Stimulated activated memory B cell treated with anti-CD40 and anti-IgM and Interleukin-4, amounts not matched to agents 10 μg/mL and 1 μg/mL and 100 μg/mL, for 72 hours (primary cell): ENCODE results near the gene SRXN1.
A peak's percentile ranks its signal among the peaks of the same experiment; 100 is the strongest.

ENCODE experiments used
- ATAC-seq: fragments of 150-1000 bp; cut with Tn5 transposase; 2 replicates; pipeline ENCODE4 v1.10.0; 2021
- H3K27ac Mint-ChIP-seq: one replicate; pipeline ENCODE4 v1.8.0; 2022; ENCODE audit warnings: mild to moderate bottlenecking, mixed read lengths
- H3K27me3 Mint-ChIP-seq: one replicate; pipeline ENCODE4 v1.8.0; 2022; ENCODE audit warnings: mixed read lengths
- H3K36me3 Mint-ChIP-seq: one replicate; pipeline ENCODE4 v1.8.0; 2022; ENCODE audit warnings: mixed read lengths
- H3K4me1 Mint-ChIP-seq: one replicate; pipeline ENCODE4 v1.8.0; 2022; ENCODE audit warnings: mixed read lengths
- H3K4me3 Mint-ChIP-seq: one replicate; pipeline ENCODE4 v1.8.0; 2022; ENCODE audit warnings: mild to moderate bottlenecking, moderate library complexity, mixed read lengths
- H3K9me3 Mint-ChIP-seq: one replicate; pipeline ENCODE4 v1.8.0; 2022; ENCODE audit warnings: mixed read lengths

The SRXN1 gene

DNA sequence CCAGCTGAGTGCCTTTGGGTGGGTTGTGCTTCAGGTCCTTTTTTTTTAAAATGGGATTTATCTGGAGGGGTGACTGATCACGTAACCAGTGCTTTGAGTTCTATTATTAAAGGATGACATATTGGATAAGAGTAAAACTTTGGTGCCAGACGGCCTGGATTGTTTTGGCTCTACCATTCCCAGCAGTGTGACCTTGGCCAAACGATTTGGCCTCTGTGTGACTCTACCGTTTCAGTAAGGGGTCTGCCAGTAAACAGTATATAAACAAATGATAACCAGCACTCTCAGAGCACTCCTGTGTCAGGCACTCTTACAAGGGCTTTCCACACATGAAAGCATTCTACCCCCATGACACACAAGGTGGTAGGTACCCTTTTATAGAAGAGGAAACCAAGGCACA lies 13.9 kb upstream of the SRXN1 start:
- Mint-ChIP-seq H3K4me3 (no peak overlapping the region), H3K9me3 (no peaks in the 10 kb centered on the region), H3K27ac (no peak overlapping the region), H3K4me1 (peaks cover 8% of the 10 kb centered on the region), H3K36me3 (no peaks in the 10 kb centered on the region), H3K27me3 (peaks cover 96% of the 10 kb centered on the region)
- no peak for ATAC-seq

DNA sequence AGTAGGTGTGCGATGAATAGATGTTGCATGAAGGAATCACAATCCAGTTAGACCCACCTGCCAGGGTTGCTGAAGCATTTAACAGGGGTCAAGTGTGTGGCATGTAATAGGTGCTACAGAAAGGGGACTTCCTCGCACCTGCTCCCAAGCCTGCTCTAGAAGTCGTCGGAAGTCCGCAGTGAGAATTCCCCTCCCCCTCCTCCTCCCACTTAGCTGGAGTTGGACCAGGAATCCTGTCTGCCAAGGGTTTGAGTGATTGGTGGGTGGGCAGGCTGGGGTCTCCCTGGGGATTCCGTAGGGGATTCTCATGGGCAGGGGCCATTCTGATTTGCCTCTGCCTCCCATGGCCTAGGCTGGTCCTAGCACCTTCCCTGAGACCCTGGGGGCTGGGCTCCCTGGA lies 12.3 kb upstream of the SRXN1 start:
- no peak overlapping the region for H3K4me3 Mint-ChIP-seq
- H3K9me3 Mint-ChIP-seq = no peaks in the 10 kb centered on the region
- H3K36me3 Mint-ChIP-seq = no peaks in the 10 kb centered on the region
- ATAC-seq = no peak
- H3K4me1 Mint-ChIP-seq = peaks cover 8% of the 10 kb centered on the region
- H3K27me3 Mint-ChIP-seq = peaks cover 96% of the 10 kb centered on the region
- no peak overlapping the region for H3K27ac Mint-ChIP-seq

DNA sequence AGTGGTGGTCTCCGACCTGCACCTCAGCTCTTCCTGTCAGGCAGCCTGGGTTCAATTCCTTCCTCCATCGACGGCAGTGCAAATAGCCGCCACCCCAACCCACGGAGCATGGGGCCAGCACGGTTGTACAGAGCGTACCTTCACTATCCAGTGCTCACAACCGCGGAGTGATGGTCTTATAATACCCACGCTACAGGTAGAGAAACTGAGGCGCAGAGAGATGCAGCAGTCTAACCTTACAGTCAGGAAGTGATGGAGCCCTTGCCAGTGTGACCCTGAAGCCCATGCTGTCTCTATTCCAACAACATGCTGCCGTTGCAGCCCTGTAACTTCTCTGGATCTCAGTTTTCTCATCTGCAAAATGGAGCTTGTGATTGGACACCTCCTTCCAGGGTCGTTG lies 11.6 kb upstream of the SRXN1 start:
- Mint-ChIP-seq H3K27me3 (peaks cover 93% of the 10 kb centered on the region), H3K4me3 (no peak overlapping the region)

DNA sequence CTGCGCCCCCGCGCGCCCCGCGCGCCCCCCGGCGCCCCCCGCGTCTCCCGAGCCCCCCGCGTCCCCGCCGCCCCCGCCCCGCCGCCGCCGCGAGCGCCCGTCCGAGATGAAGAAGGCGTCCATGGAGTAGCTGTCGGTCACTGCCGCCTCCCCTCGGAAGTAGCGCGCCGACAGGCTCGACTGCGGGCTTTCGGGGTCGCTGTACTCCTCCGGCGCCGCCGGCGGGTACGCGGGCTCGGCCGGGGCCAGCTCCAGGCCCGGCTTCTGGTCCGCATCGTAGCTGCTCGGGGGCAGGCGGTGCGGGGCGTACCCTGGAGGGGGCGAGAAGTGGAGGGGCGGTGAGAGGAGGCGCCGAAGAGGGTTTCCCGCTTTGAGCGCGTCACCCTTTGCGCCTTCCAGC lies 11.2 kb upstream of the SRXN1 start:
- Mint-ChIP-seq H3K27ac (no peak overlapping the region), H3K9me3 (no peaks in the 10 kb centered on the region), H3K4me3 (no peak overlapping the region), H3K36me3 (no peaks in the 10 kb centered on the region), H3K4me1 (peaks cover 8% of the 10 kb centered on the region), H3K27me3 (peaks cover 89% of the 10 kb centered on the region)
- ATAC-seq = no peak

More for the DNA sequence above, 11.6 kb upstream of the SRXN1 start:
- Mint-ChIP-seq H3K4me1 (peaks cover 8% of the 10 kb centered on the region), H3K9me3 (no peaks in the 10 kb centered on the region), H3K27ac (no peak overlapping the region), H3K36me3 (no peaks in the 10 kb centered on the region)
- ATAC-seq = no peak

DNA sequence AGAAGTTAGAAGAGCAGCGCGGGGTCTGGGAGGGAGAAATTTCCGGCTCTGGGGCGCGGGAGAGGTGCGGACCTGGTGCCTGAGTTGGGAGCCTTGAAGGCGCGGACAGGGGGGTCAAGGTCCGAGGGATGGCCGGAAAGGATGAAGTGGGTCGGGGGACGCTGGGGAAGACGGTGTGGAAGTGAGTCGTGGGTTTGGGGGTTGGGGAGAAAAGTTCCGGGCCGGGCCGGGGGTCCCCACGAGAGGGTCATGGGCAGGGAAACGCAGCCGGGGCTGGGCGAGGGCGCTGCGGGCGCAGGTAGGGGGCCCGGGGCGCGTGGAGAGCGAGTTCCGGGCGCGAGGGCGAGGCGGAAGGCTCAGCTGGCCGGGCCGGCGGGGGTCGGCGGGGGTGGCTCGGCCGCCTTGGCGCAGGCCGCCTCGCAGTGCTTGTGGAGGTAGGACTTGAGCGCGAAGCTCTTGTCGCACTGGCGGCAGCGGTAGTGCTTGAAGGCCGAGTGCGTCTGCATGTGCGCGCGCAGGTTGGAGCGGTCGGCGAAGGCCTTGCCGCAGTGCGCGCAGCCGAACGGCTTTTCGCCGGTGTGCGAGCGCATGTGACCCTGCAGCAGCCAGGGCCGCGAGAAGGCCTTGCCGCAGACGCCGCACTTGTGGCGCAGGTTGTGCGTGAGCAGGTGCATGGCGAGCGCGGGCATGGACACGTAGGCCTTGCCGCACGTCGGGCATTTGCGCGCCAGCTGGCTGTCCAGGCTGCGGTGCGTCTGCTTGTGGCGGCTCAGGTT lies 10.5 kb upstream of the SRXN1 start:
- peak overlapping the region; percentile 5 for H3K27ac Mint-ChIP-seq
- H3K27me3 Mint-ChIP-seq = peaks cover 89% of the 10 kb centered on the region
- H3K9me3 Mint-ChIP-seq = no peaks in the 10 kb centered on the region
- H3K36me3 Mint-ChIP-seq = no peaks in the 10 kb centered on the region
- peaks cover 8% of the 10 kb centered on the region for H3K4me1 Mint-ChIP-seq
- H3K4me3 Mint-ChIP-seq = no peak overlapping the region
- no peak for ATAC-seq

DNA sequence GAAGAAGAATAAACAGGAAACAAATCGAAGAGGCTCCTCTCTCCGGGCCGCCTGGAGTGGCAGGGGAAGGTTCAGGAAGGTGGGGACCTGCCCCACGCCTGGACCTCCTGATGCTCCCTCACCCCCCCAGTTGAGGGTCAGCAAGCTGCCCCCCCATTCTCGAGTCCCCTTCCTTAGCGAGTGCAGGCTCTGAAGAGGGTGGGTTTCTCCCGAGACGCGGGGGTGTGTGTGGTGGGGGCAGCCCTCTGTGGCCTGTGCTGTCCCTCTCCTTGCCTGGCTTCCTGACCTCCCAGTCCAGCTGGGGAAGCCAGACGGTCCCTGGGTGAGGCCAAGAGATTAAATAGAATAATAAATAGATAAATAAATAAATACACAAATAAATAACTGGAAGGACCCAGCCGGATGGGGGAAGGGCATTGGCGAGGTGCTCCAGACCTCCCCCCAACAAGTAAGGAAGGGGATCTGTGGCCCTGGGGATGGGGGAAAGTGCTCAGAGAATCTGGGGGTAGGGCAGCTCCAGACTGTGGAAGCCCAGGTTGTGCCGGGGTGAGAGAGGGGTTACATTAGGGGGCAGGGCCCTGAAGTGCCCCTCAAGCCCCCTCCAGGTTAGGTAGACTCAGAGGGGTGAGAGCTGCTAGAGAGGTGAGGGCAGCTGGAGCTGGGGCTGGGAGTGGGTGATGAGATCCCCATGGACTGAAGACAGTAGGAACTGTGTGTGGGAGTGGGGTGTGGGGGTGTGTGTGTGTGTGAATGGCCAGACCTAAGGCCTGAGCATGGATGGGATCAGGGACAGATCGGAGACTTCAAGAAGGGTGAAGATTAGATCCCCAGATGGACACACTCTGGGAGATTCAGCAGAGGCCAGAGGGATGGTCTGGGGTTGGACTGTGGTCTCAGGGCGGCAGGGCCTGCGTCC lies 9.5 kb upstream of the SRXN1 start:
- H3K27ac Mint-ChIP-seq = peak overlapping the region; percentile 5
- no peak overlapping the region for H3K4me3 Mint-ChIP-seq
- H3K4me1 Mint-ChIP-seq = peaks cover 8% of the 10 kb centered on the region
- H3K36me3 Mint-ChIP-seq = no peaks in the 10 kb centered on the region
- peak; percentile 9 for ATAC-seq
- no peaks in the 10 kb centered on the region for H3K9me3 Mint-ChIP-seq
- peaks cover 89% of the 10 kb centered on the region for H3K27me3 Mint-ChIP-seq

DNA sequence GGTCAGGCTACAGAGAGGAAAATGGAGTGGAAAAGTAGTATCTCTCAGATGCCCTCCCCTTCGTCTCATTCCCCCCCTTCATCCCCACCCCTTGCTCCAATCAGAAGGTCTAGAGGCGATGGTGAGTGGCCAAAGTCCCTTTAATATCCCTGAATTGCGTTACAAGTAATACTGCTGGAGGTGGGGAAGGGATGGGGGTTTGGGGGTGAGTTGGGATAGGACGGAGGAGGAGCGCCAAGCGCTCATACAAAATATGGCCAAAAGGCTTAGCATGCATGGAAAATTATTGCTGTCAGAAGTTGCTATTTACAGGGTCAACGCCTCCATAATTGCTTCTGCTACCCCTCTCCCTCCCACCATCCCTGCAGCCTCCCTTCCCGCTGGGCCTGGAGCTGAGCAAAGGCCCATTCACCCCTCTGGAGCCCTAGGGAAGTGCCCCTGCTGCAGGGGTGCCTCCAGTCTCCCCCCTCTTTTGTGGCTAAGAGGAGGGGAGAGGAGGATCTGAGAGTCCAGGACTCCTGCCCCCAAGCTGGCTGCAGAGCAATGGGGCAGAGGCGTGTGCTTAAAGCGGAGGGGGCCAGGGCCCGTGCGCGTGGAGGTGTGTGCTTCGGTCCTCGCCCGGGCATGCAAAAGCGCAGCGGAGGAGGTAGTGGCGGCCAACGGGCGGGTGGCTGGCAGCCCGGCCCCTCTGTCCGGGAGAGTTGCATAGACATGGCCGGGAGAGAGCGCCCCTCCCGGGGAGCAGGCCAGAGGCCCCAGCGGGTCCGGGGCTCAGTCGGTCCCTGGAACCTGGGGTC lies 8.7 kb upstream of the SRXN1 start:
- Mint-ChIP-seq H3K9me3 (no peaks in the 10 kb centered on the region), H3K36me3 (no peaks in the 10 kb centered on the region), H3K4me1 (peaks cover 8% of the 10 kb centered on the region), H3K4me3 (no peak overlapping the region), H3K27ac (no peak overlapping the region), H3K27me3 (peaks cover 84% of the 10 kb centered on the region)
- ATAC-seq = peak; percentile 28

DNA sequence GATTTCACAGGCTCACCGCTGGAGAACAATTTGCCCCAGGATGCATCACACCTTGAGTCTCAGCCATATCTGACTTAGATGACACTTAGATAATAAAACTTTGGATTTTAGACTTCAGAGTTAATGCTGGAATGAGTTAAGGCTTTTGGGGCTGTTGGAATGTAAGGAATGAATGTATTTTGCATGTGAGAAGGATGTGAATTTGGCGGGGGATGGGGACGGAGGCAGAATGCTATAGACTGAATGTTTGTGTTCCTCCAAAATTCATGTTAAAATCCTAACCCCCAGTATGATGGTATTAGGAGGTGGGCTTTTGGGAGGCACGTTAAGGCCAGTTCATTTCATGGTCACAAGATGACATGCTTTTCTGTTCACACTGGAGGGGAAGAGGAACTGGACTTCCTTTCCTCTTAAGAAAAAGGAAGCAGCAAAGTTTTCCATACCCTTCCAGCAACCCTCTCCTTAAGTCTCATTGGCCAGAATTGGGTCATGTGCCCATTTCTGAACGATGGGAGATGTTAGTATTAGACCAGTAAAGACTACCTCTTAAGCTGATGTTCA lies 5.8 kb upstream of the SRXN1 start:
- Mint-ChIP-seq H3K27me3 (peaks cover 58% of the 10 kb centered on the region), H3K27ac (no peak overlapping the region), H3K4me1 (peaks cover 12% of the 10 kb centered on the region), H3K9me3 (no peaks in the 10 kb centered on the region), H3K36me3 (no peaks in the 10 kb centered on the region), H3K4me3 (no peak overlapping the region)
- no peak for ATAC-seq

DNA sequence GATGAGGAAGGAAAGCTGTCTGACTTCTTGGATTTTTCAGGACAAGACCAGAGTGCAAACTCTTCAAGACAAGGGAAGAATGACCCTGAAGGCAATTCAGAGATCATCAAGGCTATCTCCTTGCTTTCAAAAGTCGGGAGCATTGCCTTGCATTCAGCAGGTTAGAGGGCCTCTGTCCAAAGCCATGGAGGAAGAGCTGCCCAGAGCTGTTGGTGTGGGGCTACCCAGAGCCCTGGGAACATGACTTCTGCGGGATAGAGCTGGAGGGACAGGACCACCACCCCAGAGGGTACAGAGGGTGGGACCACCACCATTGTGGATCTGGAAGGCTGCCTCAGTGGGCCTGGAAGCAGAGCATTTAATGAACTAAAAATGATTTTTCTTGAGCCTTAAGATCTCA lies 5.2 kb upstream of the SRXN1 start:
- no peak overlapping the region for H3K4me3 Mint-ChIP-seq
- H3K27me3 Mint-ChIP-seq = peaks cover 54% of the 10 kb centered on the region
- H3K9me3 Mint-ChIP-seq = no peaks in the 10 kb centered on the region
- no peaks in the 10 kb centered on the region for H3K36me3 Mint-ChIP-seq
- no peak for ATAC-seq
- no peak overlapping the region for H3K27ac Mint-ChIP-seq
- H3K4me1 Mint-ChIP-seq = peaks cover 13% of the 10 kb centered on the region

DNA sequence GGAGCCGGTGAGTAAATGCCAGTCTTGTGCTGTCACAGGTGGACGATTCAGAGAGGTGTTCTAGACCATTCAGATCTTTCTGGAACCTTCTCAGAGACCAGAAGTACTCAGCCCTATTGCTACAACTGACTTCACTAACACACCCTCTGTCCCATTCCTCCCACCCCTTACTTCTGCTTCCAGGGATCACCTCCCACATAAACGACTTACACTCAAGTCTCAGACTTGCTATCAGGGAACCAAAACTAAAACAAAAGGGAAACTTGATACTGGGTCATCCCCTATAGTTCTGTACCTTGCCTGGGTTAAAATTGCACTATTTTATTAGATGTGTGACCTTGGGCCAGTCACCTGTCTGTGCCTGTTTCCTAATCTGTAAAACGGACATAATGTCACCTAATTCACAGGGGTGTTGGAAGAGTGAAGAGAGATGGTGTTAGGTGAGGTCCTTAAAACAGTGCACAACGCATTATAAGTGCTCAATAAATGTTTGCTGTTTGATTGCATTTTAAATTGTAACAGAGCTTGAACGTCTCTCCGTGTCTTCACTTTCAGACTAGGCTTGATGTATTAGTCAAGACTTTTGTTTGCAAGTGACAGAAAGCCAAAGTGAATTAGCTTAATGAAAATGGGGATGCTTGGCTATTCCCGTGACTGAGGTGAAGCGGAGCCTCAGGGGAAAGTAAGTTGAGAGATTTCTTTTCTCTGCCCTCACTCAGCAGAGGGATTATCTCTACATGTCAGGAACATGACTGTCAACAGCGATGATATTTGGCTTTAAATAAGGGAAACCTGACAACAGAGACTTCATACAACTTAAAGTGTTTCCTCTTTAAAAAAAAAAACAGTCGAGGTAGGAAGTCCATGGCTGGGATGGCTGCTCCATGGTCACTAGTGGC lies 3.0 kb upstream of the SRXN1 start:
- H3K27me3 Mint-ChIP-seq = peaks cover 32% of the 10 kb centered on the region
- ATAC-seq = no peak
- H3K9me3 Mint-ChIP-seq = no peaks in the 10 kb centered on the region
- H3K27ac Mint-ChIP-seq = no peak overlapping the region
- no peak overlapping the region for H3K4me3 Mint-ChIP-seq
- peaks cover 22% of the 10 kb centered on the region for H3K4me1 Mint-ChIP-seq
- peaks cover under 1% of the 10 kb centered on the region for H3K36me3 Mint-ChIP-seq

DNA sequence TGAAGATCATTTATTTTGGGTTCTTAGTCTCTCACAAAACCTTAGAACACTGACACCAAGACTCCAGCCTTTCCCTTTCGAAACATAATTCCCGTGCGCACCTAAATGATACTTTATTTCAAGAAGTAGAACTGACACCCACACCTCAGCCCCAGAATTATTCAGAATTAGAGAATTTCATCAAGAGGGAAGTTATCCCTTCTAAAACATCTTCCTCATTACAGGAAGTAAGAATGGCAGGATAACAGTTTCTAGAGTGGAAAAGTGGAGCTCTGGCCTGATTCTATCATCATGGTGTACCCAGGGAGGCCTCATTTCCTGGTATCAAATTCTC lies 1.4 kb upstream of the SRXN1 start:
- H3K27me3 Mint-ChIP-seq = peaks cover 20% of the 10 kb centered on the region
- no peak for ATAC-seq
- H3K9me3 Mint-ChIP-seq = no peaks in the 10 kb centered on the region
- H3K36me3 Mint-ChIP-seq = peaks cover 15% of the 10 kb centered on the region
- H3K27ac Mint-ChIP-seq = no peak overlapping the region
- peaks cover 22% of the 10 kb centered on the region for H3K4me1 Mint-ChIP-seq
- H3K4me3 Mint-ChIP-seq = no peak overlapping the region

DNA sequence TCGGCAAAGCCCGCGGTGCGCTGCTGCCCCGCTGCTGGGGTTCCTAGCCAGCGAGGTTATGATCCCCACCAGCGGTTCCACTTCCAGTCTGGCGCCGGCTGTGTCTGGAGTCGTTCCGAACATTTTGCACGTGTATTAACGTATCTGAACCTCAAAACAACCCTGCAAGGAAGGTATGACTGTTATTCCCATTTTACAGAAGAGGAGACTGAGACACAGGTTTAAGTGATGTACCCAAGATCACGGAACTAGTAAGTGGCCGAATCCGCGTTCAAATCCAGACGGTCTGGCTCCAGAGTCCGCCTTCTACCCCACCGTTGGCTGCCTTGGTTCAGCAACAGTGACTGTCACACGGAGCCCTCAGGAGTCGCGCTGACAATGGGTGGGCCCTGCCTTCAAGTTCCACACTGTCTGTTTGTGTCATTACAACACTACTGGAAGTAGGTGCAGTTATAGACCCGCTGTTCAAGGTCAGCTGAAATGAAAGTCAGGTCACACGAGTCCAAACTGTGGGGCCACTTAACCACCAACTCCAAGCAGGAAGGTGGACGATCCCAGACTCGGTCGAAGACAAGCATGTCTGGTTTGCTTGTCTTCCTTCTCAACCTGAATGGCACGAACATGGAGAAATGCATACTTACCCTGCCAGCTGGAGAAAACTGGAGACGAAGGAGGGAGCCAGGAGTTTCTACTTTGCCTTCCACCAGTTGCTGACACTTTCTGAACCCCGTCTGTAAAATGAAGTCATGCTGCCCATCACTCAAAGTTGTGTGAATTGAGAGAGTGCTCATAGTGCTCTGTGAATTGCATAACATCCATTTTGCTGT lies 803 bp upstream of the SRXN1 start:
- H3K4me1 Mint-ChIP-seq = peaks cover 26% of the 10 kb centered on the region
- no peaks in the 10 kb centered on the region for H3K9me3 Mint-ChIP-seq
- H3K36me3 Mint-ChIP-seq = peaks cover 21% of the 10 kb centered on the region
- H3K4me3 Mint-ChIP-seq = peak overlapping the region; percentile 68
- no peak overlapping the region for H3K27ac Mint-ChIP-seq
- H3K27me3 Mint-ChIP-seq = peaks cover 17% of the 10 kb centered on the region
- ATAC-seq = no peak

DNA sequence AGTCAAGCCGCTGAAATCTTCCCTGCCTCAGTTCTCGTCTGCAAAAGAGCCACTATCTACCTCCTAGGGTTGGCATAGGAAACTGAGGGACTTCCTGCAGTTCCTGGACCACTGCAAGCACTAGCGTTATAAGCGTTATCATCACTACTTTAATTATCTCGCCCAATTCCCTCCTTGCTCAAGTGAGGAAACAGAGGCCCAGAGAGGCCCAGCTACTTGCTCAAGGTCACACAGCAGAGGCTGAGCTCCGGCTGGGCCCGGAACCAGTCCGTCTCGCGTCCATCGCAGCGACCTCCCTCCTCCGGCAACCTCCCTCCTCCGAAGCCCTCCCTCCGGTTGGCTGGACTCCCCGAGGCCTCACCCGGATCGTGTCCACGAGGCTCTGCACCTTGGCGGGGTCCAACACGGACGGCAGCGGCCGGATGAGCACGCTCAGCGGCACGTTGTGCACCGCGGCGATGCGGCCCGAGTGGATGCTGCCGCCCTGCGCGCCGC lies 338 bp downstream of the SRXN1 start:
- H3K36me3 Mint-ChIP-seq = peaks cover 32% of the 10 kb centered on the region
- no peak for ATAC-seq
- H3K9me3 Mint-ChIP-seq = no peaks in the 10 kb centered on the region
- peaks cover 26% of the 10 kb centered on the region for H3K4me1 Mint-ChIP-seq
- peaks cover 6% of the 10 kb centered on the region for H3K27me3 Mint-ChIP-seq
- peak overlapping the region; percentile 78 for H3K27ac Mint-ChIP-seq
- peak overlapping the region; percentile 76 for H3K4me3 Mint-ChIP-seq
